Measurements from ENCODE around the gene GDF2. TPM values are rescaled to one million over a fixed set of nuclear protein-coding genes. Genes with fewer than 3 reads are reported as not detected.

Gene GDF2
- total and polyA plus RNA-seq, 2 experiments from 2014 or later, result 0.39 TPM; not detected in 1

DNA sequence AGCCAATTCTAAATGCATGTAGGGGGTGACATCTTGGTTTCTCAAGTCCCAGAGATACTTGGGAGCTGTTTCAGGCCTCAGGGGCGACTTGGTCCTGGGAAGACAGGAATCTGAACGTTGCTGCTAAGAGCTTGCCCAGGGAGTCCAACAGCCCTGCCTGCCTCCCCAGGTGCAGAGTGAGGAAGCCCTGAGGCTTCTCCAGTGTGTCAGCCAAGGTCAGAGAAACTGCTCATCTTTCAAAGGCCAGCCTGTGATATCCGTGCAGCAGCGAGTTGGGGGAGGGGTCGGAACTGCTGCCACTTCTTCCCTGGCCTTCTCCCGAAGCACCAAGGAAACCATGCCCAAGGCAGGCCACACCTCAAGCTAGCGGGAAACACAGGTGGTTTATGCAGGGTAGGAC, 9.7 kb downstream of the GDF2 start:
- Histone ChIP-seq H3K27me3 (no peaks in the 10 kb centered on the region), H3K27ac (no peak overlapping the region), H3K9me2 (replicated peaks; ENCODE audit: insufficient read depth) (no peaks in the 10 kb centered on the region), H3K79me2 (no peaks in the 10 kb centered on the region), H2AFZ (no peak overlapping the region), H4K20me1 (ENCODE audit: insufficient read depth, poor library complexity, severe bottlenecking) (no peaks in the 10 kb centered on the region), H3K4me2 (no peak overlapping the region), H3K9me3 (ENCODE audit: low read depth) (no peaks in the 10 kb centered on the region), H3K4me1 (ENCODE audit: insufficient read depth) (peaks cover 5% of the 10 kb centered on the region), H3K4me3 (no peak overlapping the region), H3K36me3 (replicated peaks; ENCODE audit: insufficient read depth, low read depth) (no peaks in the 10 kb centered on the region)
- TF ChIP-seq EZH2 (IDR thresholded peaks at IDR 0.05; ENCODE audit: borderline replicate concordance) (no peak), EZH2phosphoT487 (IDR thresholded peaks at IDR 0.05; ENCODE audit: low read depth, severe bottlenecking, unreplicated experiment) (no peak)
- TF ChIP-seq, protein P1, sequence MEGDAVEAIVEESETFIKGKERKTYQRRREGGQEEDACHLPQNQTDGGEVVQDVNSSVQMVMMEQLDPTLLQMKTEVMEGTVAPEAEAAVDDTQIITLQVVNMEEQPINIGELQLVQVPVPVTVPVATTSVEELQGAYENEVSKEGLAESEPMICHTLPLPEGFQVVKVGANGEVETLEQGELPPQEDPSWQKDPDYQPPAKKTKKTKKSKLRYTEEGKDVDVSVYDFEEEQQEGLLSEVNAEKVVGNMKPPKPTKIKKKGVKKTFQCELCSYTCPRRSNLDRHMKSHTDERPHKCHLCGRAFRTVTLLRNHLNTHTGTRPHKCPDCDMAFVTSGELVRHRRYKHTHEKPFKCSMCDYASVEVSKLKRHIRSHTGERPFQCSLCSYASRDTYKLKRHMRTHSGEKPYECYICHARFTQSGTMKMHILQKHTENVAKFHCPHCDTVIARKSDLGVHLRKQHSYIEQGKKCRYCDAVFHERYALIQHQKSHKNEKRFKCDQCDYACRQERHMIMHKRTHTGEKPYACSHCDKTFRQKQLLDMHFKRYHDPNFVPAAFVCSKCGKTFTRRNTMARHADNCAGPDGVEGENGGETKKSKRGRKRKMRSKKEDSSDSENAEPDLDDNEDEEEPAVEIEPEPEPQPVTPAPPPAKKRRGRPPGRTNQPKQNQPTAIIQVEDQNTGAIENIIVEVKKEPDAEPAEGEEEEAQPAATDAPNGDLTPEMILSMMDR (IDR thresholded peaks at IDR 0.05; ENCODE audit: poor library complexity), result no peak
- 67% methylated on average over 7 of the region's 7 CpGs for WGBS (ENCODE audit: low lambda C conversion rate, missing lambda C conversion rate)
- DNase-seq (ENCODE audit: low spot score), result no peak

DNA sequence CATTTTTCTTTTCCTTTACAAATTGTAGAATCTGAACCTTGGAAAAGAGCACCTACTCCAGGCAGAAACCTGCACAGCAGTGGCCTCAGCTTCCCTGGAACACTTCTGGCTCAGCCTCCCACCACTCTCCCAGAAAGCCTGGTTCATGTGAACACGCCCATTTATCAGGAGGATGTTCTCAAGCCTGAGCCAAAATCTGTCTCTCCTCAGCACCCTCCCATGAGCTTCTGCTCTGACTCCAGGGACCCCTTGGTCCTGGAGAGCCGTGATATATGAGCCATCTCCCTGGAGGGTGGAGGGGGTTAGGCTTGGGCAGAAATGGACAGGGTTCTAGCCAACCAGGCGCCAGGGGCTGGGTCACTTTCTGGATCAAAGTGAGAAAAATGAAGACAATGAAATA, 10.1 kb downstream of the GDF2 start:
- no peak for DNase-seq (ENCODE audit: low spot score)
- no peaks in the 10 kb centered on the region for H3K9me3 ChIP-seq (ENCODE audit: low read depth)
- no peak overlapping the region for H3K4me3 ChIP-seq
- WGBS (ENCODE audit: low lambda C conversion rate, missing lambda C conversion rate), result 85% methylated on average over 3 of the region's 3 CpGs
- H3K4me1 ChIP-seq (ENCODE audit: insufficient read depth), result peaks cover 10% of the 10 kb centered on the region
- no peaks in the 10 kb centered on the region for H4K20me1 ChIP-seq (ENCODE audit: insufficient read depth, poor library complexity, severe bottlenecking)
- no peak for TF ChIP-seq EZH2 (IDR thresholded peaks at IDR 0.05; ENCODE audit: borderline replicate concordance)
- no peak for TF ChIP-seq EZH2phosphoT487 (IDR thresholded peaks at IDR 0.05; ENCODE audit: low read depth, severe bottlenecking, unreplicated experiment)
- TF ChIP-seq, protein P1 (IDR thresholded peaks at IDR 0.05; ENCODE audit: poor library complexity), result no peak
- no peaks in the 10 kb centered on the region for H3K9me2 ChIP-seq (replicated peaks; ENCODE audit: insufficient read depth)
- H3K79me2 ChIP-seq, result no peaks in the 10 kb centered on the region
- H3K36me3 ChIP-seq (replicated peaks; ENCODE audit: insufficient read depth, low read depth), result no peaks in the 10 kb centered on the region
- H3K27me3 ChIP-seq, result no peaks in the 10 kb centered on the region
- no peak overlapping the region for H3K27ac ChIP-seq
- H2AFZ ChIP-seq, result no peak overlapping the region
- no peak overlapping the region for H3K4me2 ChIP-seq

DNA sequence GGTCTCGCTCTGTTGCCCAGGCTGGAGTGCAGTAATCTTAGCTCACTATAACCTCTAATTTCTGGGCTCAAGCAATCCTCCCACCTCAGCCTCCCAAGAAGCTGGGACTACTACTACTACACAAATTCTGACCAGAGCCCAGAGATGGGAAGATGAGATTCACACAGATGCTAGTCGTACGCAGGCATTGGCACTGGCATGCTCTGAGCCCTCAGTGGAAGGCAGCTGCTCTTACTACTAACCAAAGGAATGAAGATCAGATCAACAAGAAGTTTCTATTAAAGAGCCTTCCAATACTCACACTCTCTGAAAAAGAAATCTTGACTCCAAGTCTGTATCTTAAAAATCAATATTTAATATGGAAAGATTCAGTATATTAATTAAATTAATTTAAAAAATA, 10.7 kb downstream of the GDF2 start:
- no peak overlapping the region for H2AFZ ChIP-seq
- H3K4me1 ChIP-seq (ENCODE audit: insufficient read depth), result peaks cover 11% of the 10 kb centered on the region
- 83% methylated on average over 3 of the region's 3 CpGs for WGBS (ENCODE audit: low lambda C conversion rate, missing lambda C conversion rate)
- no peaks in the 10 kb centered on the region for H3K36me3 ChIP-seq (replicated peaks; ENCODE audit: insufficient read depth, low read depth)
- no peak overlapping the region for H3K27ac ChIP-seq
- H3K79me2 ChIP-seq, result no peaks in the 10 kb centered on the region
- H3K4me2 ChIP-seq, result no peak overlapping the region
- no peaks in the 10 kb centered on the region for H3K9me3 ChIP-seq (ENCODE audit: low read depth)
- TF ChIP-seq, protein P1 (IDR thresholded peaks at IDR 0.05; ENCODE audit: poor library complexity), result no peak
- TF ChIP-seq EZH2phosphoT487 (IDR thresholded peaks at IDR 0.05; ENCODE audit: low read depth, severe bottlenecking, unreplicated experiment) (no peak), EZH2 (IDR thresholded peaks at IDR 0.05; ENCODE audit: borderline replicate concordance) (no peak)
- DNase-seq (ENCODE audit: low spot score), result no peak
- H3K4me3 ChIP-seq, result no peak overlapping the region
- no peaks in the 10 kb centered on the region for H3K9me2 ChIP-seq (replicated peaks; ENCODE audit: insufficient read depth)
- H4K20me1 ChIP-seq (ENCODE audit: insufficient read depth, poor library complexity, severe bottlenecking), result no peaks in the 10 kb centered on the region
- no peaks in the 10 kb centered on the region for H3K27me3 ChIP-seq

DNA sequence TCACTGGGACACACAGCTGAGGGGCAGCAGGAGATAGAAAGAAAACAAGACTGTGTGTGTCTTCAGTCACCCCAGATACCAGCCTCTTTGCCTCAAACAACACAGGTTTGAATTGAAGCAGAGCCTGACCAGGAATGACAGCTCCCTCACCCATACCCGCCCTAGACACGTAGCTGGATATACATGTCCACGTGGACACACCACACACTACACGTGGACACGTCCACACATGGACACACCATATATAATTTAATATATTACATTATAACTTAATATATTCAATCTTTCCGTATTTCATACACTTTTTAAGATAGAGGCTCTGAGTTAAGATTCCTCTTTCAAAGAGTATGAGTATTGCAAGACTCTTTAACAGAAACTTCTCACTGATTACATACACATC, 11.3 kb downstream of the GDF2 start:
- H3K27ac ChIP-seq, result no peak overlapping the region
- 87% methylated on average over 6 of the region's 6 CpGs for WGBS (ENCODE audit: low lambda C conversion rate, missing lambda C conversion rate)
- DNase-seq (ENCODE audit: low spot score), result no peak
- H3K4me1 ChIP-seq (ENCODE audit: insufficient read depth), result peaks cover 11% of the 10 kb centered on the region
- H3K9me2 ChIP-seq (replicated peaks; ENCODE audit: insufficient read depth), result no peaks in the 10 kb centered on the region
- H3K4me3 ChIP-seq, result no peak overlapping the region
- H3K36me3 ChIP-seq (replicated peaks; ENCODE audit: insufficient read depth, low read depth), result no peaks in the 10 kb centered on the region
- H2AFZ ChIP-seq, result no peak overlapping the region
- H4K20me1 ChIP-seq (ENCODE audit: insufficient read depth, poor library complexity, severe bottlenecking), result no peaks in the 10 kb centered on the region
- H3K9me3 ChIP-seq (ENCODE audit: low read depth), result no peaks in the 10 kb centered on the region
- no peaks in the 10 kb centered on the region for H3K27me3 ChIP-seq
- no peak overlapping the region for H3K4me2 ChIP-seq
- no peak for TF ChIP-seq EZH2phosphoT487 (IDR thresholded peaks at IDR 0.05; ENCODE audit: low read depth, severe bottlenecking, unreplicated experiment)
- TF ChIP-seq, protein P1 (IDR thresholded peaks at IDR 0.05; ENCODE audit: poor library complexity), result no peak
- no peak for TF ChIP-seq EZH2 (IDR thresholded peaks at IDR 0.05; ENCODE audit: borderline replicate concordance)
- H3K79me2 ChIP-seq, result no peaks in the 10 kb centered on the region
